AG10803 (cell line): Measurements from ENCODE around the gene NAB2.

Experiments used
- DNase-seq: peaks from one replicate; pipeline ENCODE4 v3.0.0; 2010; ENCODE audit warnings: low read depth
- H3K4me3 ChIP-seq: 2 replicates; pipeline ENCODE4 v1.5.1; 2011; ENCODE audit warnings: mild to moderate bottlenecking, low read length, control low read depth
- TF ChIP-seq, protein P1 (sequence below): conservative IDR thresholded peaks from 2 replicates; pipeline ENCODE4 v1.5.1; 2011; ENCODE audit warnings: mild to moderate bottlenecking, low read length, control low read depth, inconsistent platforms

The NAB2 gene

DNA sequence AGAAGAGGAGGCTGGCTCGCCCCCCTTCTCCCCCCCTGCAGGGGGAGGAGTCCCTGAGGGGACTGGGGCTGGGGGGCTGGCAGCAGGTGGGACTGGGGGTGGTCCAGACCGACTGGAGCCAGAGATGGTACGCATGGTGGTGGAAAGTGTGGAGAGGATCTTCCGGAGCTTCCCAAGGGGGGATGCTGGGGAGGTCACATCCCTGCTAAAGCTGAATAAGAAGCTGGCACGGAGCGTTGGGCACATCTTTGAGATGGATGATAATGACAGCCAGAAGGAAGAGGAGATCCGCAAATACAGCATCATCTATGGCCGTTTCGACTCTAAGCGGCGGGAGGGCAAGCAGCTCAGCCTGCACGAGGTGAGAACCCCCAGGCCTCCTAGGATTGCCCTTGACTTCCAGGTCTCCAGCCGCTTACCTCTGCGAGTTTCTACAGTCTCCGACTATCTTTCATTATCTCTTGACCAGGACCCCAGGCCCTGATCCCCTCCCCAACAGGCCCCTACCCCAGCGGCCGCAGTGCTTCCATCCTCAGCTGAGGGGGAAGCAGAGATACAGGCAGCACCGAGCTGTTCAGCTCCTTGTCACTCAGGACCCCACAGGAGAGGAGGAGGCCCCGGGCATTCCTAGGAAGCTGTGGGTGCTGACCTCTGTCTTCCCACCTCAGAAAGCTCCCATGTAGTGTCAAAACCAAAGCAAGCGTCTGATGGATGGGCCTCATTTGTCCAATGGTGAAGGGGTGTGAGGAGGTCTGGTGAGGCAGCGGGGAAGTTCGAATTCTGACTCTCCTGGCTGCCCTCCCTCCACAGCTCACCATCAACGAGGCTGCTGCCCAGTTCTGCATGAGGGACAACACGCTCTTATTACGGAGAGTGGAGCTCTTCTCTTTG lies 3.0 kb downstream of the NAB2 start:
- DNase-seq = no peak
- peak overlapping the region; percentile 90 for H3K4me3 ChIP-seq
- TF ChIP-seq, protein P1, sequence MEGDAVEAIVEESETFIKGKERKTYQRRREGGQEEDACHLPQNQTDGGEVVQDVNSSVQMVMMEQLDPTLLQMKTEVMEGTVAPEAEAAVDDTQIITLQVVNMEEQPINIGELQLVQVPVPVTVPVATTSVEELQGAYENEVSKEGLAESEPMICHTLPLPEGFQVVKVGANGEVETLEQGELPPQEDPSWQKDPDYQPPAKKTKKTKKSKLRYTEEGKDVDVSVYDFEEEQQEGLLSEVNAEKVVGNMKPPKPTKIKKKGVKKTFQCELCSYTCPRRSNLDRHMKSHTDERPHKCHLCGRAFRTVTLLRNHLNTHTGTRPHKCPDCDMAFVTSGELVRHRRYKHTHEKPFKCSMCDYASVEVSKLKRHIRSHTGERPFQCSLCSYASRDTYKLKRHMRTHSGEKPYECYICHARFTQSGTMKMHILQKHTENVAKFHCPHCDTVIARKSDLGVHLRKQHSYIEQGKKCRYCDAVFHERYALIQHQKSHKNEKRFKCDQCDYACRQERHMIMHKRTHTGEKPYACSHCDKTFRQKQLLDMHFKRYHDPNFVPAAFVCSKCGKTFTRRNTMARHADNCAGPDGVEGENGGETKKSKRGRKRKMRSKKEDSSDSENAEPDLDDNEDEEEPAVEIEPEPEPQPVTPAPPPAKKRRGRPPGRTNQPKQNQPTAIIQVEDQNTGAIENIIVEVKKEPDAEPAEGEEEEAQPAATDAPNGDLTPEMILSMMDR = no peak

DNA sequence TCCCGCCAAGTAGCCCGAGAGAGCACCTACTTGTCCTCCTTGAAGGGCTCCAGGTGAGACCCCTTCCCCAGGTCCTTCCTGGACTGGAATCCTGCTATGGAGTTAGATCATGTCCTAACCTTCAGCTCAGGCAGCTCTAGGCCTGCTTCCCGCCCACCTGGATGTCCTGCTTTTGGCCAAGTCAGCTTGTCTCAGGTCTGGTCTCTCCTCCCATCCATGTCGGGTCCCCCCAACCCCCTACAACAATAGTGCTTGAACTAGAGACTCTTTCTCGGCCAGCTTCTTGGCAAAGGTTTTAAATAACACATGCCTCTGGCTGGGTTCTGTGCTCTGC lies 3.6 kb downstream of the NAB2 start:
- H3K4me3 ChIP-seq = peak overlapping the region; percentile 20; the same call in 1 of the 2 replicates
- DNase-seq = no peak
- TF ChIP-seq, protein P1 = no peak

DNA sequence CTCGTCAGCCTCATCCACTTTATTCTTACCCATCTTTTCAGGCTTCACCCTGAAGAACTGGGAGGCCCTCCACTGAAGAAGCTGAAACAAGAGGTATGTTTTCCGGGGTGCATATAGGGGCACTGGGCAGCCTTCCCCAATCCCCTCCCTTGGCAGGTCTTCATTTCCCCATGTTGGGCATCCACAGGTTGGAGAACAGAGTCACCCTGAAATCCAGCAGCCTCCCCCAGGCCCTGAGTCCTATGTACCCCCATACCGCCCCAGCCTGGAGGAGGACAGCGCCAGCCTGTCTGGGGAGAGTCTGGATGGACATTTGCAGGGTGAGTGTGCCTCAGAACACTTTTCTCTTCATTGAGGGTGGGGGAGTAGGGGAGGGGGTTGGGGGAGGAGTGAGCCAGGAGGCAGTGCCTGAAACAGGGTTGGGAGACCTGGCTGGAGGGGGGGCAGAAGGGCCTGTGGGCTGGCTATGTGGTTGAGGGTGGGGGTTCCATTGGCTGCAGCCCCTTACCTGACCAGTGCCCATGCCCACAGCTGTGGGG lies 4.0 kb downstream of the NAB2 start:
- no peak for DNase-seq
- TF ChIP-seq, protein P1 = no peak
- H3K4me3 ChIP-seq = no peak overlapping the region; the same call in none of the 2 replicates

DNA sequence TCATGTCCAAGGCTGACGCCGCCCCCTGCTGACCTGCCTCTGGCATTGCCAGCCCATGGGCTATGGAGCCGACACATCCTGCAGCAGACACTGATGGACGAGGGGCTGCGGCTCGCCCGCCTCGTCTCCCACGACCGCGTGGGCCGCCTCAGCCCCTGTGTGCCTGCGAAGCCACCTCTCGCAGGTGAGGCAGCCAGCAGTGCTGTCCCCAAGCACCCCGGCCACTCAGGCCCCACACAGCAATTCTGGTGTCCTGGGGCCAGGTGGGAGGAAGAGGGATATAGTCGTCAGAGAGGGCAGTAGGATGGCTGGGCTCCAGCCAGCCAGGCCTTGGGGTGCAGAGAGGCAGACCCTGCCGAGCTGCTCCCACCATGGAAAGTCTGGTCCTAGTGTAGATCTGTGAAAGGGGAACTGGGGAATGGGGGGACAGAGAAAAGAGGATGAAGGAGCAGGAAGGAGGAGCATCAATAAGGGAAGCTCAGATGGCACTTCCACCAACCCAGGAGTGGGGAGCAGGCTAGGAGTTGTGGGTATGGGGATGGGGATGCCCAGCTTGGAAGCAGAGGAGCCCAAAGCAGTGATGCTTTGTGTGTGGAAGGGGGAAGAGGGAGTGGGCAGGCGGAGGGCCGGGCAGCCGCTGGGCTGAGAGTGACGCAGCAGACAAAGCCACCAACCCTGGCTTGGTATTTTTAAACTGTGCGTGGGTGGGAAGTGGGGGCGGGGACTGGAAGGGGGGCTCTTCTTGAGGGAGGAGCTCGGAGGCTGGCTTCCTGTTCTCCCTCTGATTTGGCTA lies 4.7 kb downstream of the NAB2 start:
- TF ChIP-seq, protein P1 = peak; percentile 53
- no peak overlapping the region for H3K4me3 ChIP-seq
- peak; percentile 81 for DNase-seq

DNA sequence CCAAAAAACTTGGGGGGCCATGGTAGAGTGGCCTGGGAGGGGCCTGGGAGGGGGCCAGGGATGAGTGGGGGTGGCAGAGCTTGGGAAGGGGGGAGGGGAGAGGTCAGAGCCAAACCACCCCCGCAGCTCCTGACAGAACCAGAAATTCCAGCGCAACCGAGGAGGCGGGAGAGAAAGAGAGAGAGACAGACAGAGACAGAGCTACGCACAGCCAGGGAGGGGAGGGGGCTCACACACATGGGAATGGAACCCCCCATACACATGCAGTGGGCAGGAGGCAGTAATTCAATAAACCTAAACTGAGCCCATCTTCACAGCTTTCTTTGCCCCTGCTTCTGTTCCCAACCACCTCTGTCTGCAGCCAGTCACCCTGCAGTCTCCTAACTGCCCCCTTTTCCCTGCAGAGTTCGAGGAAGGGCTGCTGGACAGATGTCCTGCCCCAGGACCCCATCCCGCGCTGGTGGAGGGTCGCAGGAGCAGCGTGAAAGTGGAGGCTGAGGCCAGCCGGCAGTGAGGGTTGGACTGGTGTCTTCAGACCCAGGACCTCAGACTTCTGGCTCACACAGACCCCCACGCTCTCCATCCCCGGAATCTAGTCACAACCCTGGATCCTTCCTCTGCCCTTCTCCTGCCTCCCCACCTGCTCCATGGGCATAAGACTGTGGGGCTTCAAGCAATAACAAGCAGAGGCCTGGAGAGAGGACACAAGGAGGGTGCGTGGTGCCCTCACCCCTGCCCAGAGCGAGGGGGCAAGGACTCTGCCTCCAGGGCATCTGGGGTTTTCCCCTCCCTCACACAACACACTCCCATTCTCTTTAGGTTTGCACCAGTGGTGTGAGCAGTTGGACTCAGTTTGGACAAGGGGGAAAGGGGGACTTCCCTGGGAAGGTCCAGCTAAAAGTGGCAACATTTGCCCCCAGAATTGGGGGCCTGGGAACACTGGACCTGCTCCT lies 5.6 kb downstream of the NAB2 start:
- TF ChIP-seq, protein P1 = no peak
- no peak overlapping the region for H3K4me3 ChIP-seq
- DNase-seq = no peak

DNA sequence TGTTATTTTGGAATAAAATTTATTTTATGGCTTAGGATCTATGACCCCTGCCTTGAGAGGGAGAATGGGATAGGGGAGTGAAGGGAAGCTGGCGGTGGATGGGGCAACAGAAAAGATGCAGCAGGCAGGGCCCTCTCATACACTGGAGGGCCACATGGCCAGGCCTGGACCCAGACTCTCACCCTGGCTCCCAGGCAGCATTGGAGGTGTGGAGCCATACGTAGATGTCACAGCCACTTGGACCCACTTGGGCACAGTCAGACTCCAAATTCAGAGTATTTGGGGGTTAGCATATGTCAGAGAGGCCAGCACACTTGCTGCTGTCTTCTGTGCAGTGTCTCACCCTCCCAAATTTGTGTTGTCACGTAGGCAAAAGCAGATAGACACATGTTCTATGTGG lies 6.5 kb downstream of the NAB2 start:
- TF ChIP-seq, protein P1 = no peak
- no peak for DNase-seq
- H3K4me3 ChIP-seq = no peak overlapping the region
